Sigmoid colon (tissue), 4 donors: ENCODE data around the gene KASH5.

Experiments used
- CTCF ChIP-seq, 4 experiments: fragments of 450-650 bp in 3 of 4; fragments of 200-600 bp in 1 of 4; IDR thresholded peaks; one replicate each; pipeline ENCODE4 v1.5.1; 2016 to 2019; ENCODE audit warnings: antibody characterized with exemption in 4 of 4, mild to moderate bottlenecking in 3 of 4, moderate library complexity in 2 of 4
- EP300 ChIP-seq, 4 donors: sonication (generic); formaldehyde crosslinking; IDR thresholded peaks; one replicate each; pipeline ENCODE4 v1.6.1; 2017; ENCODE audit warnings: antibody characterized with exemption in 4 of 4
- POLR2A ChIP-seq, 2 donors: fragments of 450-650 bp; IDR thresholded peaks; one replicate each; pipeline ENCODE4 v1.6.1; 2016; ENCODE audit warnings: antibody characterized with exemption in 2 of 2, mild to moderate bottlenecking in 2 of 2, moderate library complexity in 2 of 2
- POLR2AphosphoS5 ChIP-seq, 4 donors: sonication (generic); formaldehyde crosslinking; IDR thresholded peaks; one replicate each; pipeline ENCODE4 v1.6.1; 2017; ENCODE audit warnings: antibody characterized with exemption in 4 of 4

GRCh38 chr19:49428547-49429451 is 40.8 kb downstream of the KASH5 start:
- TF ChIP-seq CTCF (IDR thresholded peaks at IDR 0.05) = no peak
- no peak for TF ChIP-seq EP300 (IDR thresholded peaks at IDR 0.05)
- TF ChIP-seq POLR2A (IDR thresholded peaks at IDR 0.05) = no peak
- no peak for TF ChIP-seq POLR2AphosphoS5 (IDR thresholded peaks at IDR 0.05)
